Uterus (tissue), 2 donors: ENCODE measurements around the gene AK5.
"Not testable (repeated sequence)": the region's sequence is repeated elsewhere in the genome, so short reads cannot be mapped to it uniquely, and the experiment has no call there.

Experiments
- CTCF ChIP-seq, 4 experiments: fragments of 200-600 bp in 2 of 4; fragments of 450-650 bp in 2 of 4; sonication (generic) in 2 of 4; IDR thresholded peaks; one replicate each; pipeline ENCODE4 v1.5.1; 2016 to 2019; ENCODE audit warnings: antibody characterized with exemption in 4 of 4, mild to moderate bottlenecking in 2 of 4, moderate library complexity in 1 of 4
- POLR2A ChIP-seq, 2 donors: fragments of 450-650 bp; IDR thresholded peaks; one replicate each; pipeline ENCODE4 v1.6.1; 2016; ENCODE audit warnings: antibody characterized with exemption in 2 of 2, mild to moderate bottlenecking in 1 of 2, moderate library complexity in 1 of 2

- TF ChIP-seq CTCF, POLR2A (IDR thresholded peaks at IDR 0.05): not testable (repeated sequence)
These were observed 136.2 kb downstream of the AK5 start for GRCh38 chr1:77418055-77418454.
